ENCODE results near the gene MCC.

GRCh38 chr5:113085880-113086409, 402.3 kb downstream of the MCC start:
- TF ChIP-seq ZBTB7A (IDR thresholded peaks at IDR 0.05; ENCODE audit: low read depth) (no peak), EP300 (IDR thresholded peaks at IDR 0.05; ENCODE audit: borderline replicate concordance) (no peak), TEAD4 (IDR thresholded peaks at IDR 0.05) (no peak), TAF1 (IDR thresholded peaks at IDR 0.05; ENCODE audit: low read depth) (no peak), CREB1 (IDR thresholded peaks at IDR 0.05; ENCODE audit: low read depth) (no peak)

Data from Ishikawa (cell line).